Stomach (tissue), 9 donors: ENCODE results near the gene TBATA. TPM values are rescaled to one million over a fixed set of nuclear protein-coding genes. Genes with fewer than 3 reads are reported as not detected.
"Not testable (repeated sequence)": the region's sequence is repeated elsewhere in the genome, so short reads cannot be mapped to it uniquely, and the experiment has no call there.

Experiments used
- DNase-seq, 2 donors: peaks; one replicate each; pipeline versions ENCODE4 v3.0.0 to v3.0.0-alpha.2; 2013 to 2019
- H3K27ac ChIP-seq, 5 donors: fragments of 200-600 bp in 4 of 5; sonication (generic) in 4 of 5; one replicate each; pipeline ENCODE4 v1.5.1; 2013 to 2019; ENCODE audit warnings: mild to moderate bottlenecking in 1 of 5, moderate library complexity in 1 of 5
- H3K27me3 ChIP-seq, 3 donors: fragments of 200-600 bp; sonication (generic); one replicate each; pipeline ENCODE4 v1.5.1; 2017 to 2019; ENCODE audit warnings: mixed run types in 1 of 3
- H3K36me3 ChIP-seq, 4 donors: fragments of 200-600 bp; sonication (generic); 1 replicate in 3 of 4; 2 replicates in 1 of 4; pipeline ENCODE4 v1.5.1; 2016 to 2019
- H3K4me1 ChIP-seq, 4 donors: fragments of 200-600 bp; sonication (generic); one replicate each; pipeline ENCODE4 v1.5.1; 2016 to 2019
- H3K4me3 ChIP-seq, 4 donors: fragments of 200-600 bp; sonication (generic) in 3 of 4; one replicate each; pipeline ENCODE4 v1.5.1; 2016 to 2019; ENCODE audit warnings: mild to moderate bottlenecking in 1 of 4
- H3K9me3 ChIP-seq, 4 donors: fragments of 200-600 bp; sonication (generic); one replicate each; pipeline ENCODE4 v1.5.1; 2016 to 2019
- EP300 ChIP-seq: sonication (generic); formaldehyde crosslinking; IDR thresholded peaks from one replicate; pipeline ENCODE4 v1.6.1; 2017; ENCODE audit warnings: antibody characterized with exemption
- POLR2A ChIP-seq, 4 donors: fragments of 450-650 bp; IDR thresholded peaks; one replicate each; pipeline ENCODE4 v1.6.1; 2016; ENCODE audit warnings: antibody characterized with exemption in 4 of 4, control low read depth in 2 of 4, mild to moderate bottlenecking in 1 of 4, moderate library complexity in 1 of 4
- POLR2AphosphoS5 ChIP-seq, 3 donors: sonication (generic); formaldehyde crosslinking; IDR thresholded peaks; one replicate each; pipeline ENCODE4 v1.6.1; 2016; ENCODE audit warnings: antibody characterized with exemption in 3 of 3
- WGBS, 5 donors: extraction: QIAGEN DNeasy Blood & Tissue Kit in 3 of 5; methylation state at CpG; one replicate each; pipeline versions ENCODE4 v1.1.5 to v1.1.7; 2013 to 2018; 5-methylcytosine and 5-hydroxymethylcytosine counted together
- intact Hi-C: fragments of 100-400 bp; cut with DNase I; formaldehyde crosslinking; loops from one replicate; pipeline ENCODE4 v1.15.1; 2023; ENCODE audit warnings: low total_unique reads
- polyA plus RNA-seq, 3 donors: library from polyadenylated mRNA; stranded (reverse); fragments of 200-250 nt; gene quantifications; one replicate each; pipeline ENCODE4 v1.2.3, GENCODE V29; 2013
- total RNA-seq, 5 donors: library from RNA; depleted of rRNA; stranded (reverse); fragments of >200 nt; gene quantifications; one replicate each; pipeline versions ENCODE4 v1.1.0 to v1.2.3, GENCODE V29; 2014 to 2016
- TF ChIP-seq, protein P1 (sequence below), 7 experiments: fragments of 450-650 bp in 4 of 7; fragments of 200-600 bp in 3 of 7; sonication (generic) in 3 of 7; IDR thresholded peaks; one replicate each; pipeline ENCODE4 v1.5.1; 2016 to 2019; ENCODE audit warnings: antibody characterized with exemption in 7 of 7, control low read depth in 2 of 7, mild to moderate bottlenecking in 1 of 7
- donor health status: healthy with polysubstance abuse.
- donor health status: Bipolar disorder and iron deficiency.
- donor health status: healthy.

The TBATA gene
- total and polyA plus RNA-seq, 8 donors, result not detected

DNA sequence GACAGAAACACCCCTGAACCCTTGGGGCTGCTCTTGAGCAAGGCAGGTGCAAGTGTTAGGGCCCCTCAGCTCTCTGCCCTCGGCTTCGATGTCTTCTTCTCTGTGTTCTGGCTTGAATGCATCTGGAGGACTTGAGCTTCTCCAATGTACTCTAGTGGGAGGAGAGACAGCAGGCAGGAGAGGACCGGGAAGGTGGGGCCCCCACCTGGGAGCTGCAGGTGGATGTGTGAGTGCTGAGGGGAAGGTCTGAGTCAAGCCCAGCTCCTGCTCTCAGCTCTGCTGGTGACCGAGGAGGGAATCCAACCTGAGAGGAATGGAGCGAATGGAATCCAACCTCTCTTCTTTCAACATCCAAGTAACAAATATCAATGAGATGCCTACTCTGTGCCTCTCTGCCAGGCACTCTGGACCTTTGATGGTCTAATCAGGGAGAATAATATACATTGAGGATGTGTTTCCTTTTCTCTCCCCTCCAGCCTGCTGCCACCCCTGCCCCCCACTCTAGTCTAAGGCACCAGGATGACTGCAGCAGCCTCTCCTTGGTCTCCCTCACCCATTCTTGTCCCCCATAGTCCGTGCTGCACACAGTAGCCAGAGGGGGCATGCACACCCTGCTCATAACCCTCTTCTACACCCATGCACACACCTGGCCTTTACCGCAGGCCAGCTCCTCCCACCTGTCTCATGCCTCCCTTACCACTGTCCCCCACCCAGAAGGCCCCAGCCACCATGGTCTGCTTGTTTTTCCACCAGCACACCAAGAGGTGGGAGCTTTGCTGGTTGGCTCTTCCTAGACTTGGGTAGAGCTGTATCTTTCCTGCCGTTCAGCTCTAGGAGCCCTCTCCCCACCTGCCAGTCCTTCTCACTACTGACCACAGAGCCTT, 13.6 kb downstream of the TBATA start:
- TF ChIP-seq POLR2A (IDR thresholded peaks at IDR 0.05), result no peak
- no peak for TF ChIP-seq POLR2AphosphoS5 (IDR thresholded peaks at IDR 0.05)
- TF ChIP-seq EP300, result no peak
- TF ChIP-seq, protein P1, sequence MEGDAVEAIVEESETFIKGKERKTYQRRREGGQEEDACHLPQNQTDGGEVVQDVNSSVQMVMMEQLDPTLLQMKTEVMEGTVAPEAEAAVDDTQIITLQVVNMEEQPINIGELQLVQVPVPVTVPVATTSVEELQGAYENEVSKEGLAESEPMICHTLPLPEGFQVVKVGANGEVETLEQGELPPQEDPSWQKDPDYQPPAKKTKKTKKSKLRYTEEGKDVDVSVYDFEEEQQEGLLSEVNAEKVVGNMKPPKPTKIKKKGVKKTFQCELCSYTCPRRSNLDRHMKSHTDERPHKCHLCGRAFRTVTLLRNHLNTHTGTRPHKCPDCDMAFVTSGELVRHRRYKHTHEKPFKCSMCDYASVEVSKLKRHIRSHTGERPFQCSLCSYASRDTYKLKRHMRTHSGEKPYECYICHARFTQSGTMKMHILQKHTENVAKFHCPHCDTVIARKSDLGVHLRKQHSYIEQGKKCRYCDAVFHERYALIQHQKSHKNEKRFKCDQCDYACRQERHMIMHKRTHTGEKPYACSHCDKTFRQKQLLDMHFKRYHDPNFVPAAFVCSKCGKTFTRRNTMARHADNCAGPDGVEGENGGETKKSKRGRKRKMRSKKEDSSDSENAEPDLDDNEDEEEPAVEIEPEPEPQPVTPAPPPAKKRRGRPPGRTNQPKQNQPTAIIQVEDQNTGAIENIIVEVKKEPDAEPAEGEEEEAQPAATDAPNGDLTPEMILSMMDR (IDR thresholded peaks at IDR 0.05), result no peak
- 83 to 88% (median 87%) methylated on average over 8 of the region's 8 CpGs for WGBS, 5 donors
- no peaks in the 10 kb centered on the region for H3K27me3 ChIP-seq
- peaks cover 0 to 6% (median 0%) of the 10 kb centered on the region in 4 donors for H3K4me1 ChIP-seq
- peak in 1 of 2 donors; percentile 14 for DNase-seq
- no peak overlapping the region for H3K4me3 ChIP-seq
- intact Hi-C loops, result no loop called here
- peaks cover 0 to under 1% (median 0%) of the 10 kb centered on the region in 4 donors for H3K9me3 ChIP-seq
- H3K36me3 ChIP-seq, result no peaks in the 10 kb centered on the region
- H3K27ac ChIP-seq, result no peak overlapping the region

DNA sequence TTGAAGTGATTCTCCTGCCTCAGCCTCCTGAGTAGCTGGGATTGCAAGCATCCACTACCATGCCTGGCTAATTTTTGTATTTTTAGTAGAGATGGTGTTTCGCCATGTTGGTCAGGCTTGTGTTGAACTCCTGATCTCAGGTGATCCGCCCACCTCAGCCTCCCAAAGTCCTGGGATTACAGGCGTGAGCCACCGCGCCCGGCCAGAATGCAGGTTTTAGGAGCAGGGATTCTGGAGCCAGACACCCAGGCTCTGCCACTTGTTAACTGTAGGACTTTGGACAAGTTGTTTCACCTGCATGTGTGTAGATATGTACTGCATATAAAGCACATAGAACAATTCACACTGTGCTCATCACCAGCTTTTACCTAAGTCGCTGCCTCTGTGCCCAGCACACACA, 14.7 kb downstream of the TBATA start:
- DNase-seq, result not testable (repeated sequence)

DNA sequence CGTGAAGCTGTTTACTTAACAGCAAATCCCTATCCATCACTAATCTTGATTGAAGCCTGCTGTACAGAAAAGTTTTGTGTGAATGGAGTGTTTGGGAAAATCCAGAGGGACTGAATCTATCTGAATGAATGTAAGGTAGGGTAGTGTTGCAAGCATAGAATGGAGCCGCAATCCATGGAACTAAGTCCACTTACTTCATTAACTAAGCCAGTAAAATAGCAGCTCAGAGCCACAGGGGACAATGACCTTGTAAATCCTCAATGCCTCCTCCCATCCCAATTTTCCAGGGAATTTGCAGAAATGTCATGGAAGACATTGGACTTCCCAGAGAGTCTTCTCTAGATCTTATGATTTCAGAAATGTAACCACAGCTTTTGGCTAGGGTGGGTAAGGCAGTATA, 15.2 kb downstream of the TBATA start:
- DNase-seq, result no peak
- intact Hi-C loops, result no loop called here
- Histone ChIP-seq H3K27ac (no peak overlapping the region), H3K4me1 (peaks cover 0 to 1% (median 0%) of the 10 kb centered on the region in 4 donors), H3K36me3 (no peaks in the 10 kb centered on the region), H3K4me3 (no peak overlapping the region), H3K27me3 (no peaks in the 10 kb centered on the region), H3K9me3 (peaks cover 0 to 9% (median 4%) of the 10 kb centered on the region in 4 donors)
- 63 to 79% (median 67%) methylated on average over 2 of the region's 2 CpGs for WGBS, 5 donors
- TF ChIP-seq EP300 (no peak), POLR2A (IDR thresholded peaks at IDR 0.05) (no peak), POLR2AphosphoS5 (IDR thresholded peaks at IDR 0.05) (no peak)
- TF ChIP-seq, protein P1 (IDR thresholded peaks at IDR 0.05), result no peak

More for the DNA sequence above, 14.7 kb downstream of the TBATA start:
- H3K4me3 ChIP-seq, H3K27ac ChIP-seq, intact Hi-C loops, H3K27me3 ChIP-seq, H3K4me1 ChIP-seq, H3K36me3 ChIP-seq, H3K9me3 ChIP-seq: not testable (repeated sequence)
- 91 to 97% (median 94%) methylated on average over 7 of the region's 7 CpGs for WGBS, 5 donors

DNA sequence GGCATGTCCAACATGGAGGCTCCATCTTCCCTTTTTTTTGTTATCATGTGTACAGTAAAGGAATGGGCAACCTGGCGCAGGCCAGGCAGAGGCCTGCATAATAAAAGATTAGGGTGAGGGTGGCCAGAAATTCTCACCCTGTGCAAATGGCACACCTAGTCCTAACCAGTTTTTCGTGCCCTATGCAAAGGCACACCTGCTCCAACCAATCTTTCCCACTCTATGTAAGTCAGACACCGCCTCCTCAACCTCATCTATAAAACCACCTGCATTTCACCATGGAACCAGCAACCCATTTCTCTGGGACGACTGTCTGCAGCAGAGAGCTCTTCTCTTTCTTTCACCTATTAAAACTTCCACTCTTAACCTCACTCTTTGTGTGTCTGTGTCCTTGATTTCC, 16.1 kb downstream of the TBATA start:
- Histone ChIP-seq H3K4me3 (no peak overlapping the region), H3K36me3 (no peaks in the 10 kb centered on the region), H3K4me1 (no peaks in the 10 kb centered on the region), H3K27me3 (no peaks in the 10 kb centered on the region), H3K9me3 (peaks cover 0 to 9% (median 4%) of the 10 kb centered on the region in 4 donors), H3K27ac (no peak overlapping the region)
- peak in 1 of 2 donors; percentile 9 for DNase-seq
- intact Hi-C loops, result no loop called here
- TF ChIP-seq POLR2AphosphoS5 (IDR thresholded peaks at IDR 0.05) (no peak), EP300 (no peak), POLR2A (IDR thresholded peaks at IDR 0.05) (no peak)
- TF ChIP-seq, protein P1 (IDR thresholded peaks at IDR 0.05), result no peak
- WGBS, 5 donors, result 59 to 84% (median 75%) methylated on average over 4 of the region's 4 CpGs

DNA sequence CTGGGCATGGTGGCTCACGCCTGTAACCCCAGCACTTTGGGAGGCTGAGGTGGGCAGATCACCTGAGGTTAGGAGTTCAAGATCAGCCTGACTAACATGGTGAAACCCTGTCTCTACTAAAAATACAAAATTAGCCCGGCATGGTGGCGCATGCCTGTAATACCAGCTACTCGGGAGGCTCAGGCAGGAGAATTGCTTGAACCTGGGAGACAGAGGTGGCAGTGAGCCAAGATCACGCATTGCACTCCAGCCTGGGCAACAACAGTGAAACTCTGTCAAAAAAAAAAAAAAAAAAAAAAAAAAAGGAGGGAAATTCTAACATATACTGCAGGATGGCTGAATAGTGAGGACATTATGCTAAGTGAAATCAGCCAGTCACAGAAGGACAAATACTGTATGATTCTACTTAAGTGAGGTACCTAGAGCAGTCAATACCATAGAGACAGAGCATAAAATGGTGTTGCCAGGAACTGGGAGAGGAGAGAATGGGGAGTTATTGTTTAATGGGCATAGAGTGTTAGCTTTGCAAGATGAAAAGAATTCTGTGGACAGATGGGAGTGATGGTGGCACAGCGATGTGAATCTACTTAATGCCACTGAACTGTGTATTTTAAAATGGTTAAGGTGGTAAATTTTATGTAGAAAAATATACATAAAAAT, 17.0 kb downstream of the TBATA start:
- H3K9me3 ChIP-seq, H3K36me3 ChIP-seq, intact Hi-C loops, H3K27me3 ChIP-seq, H3K4me3 ChIP-seq, H3K4me1 ChIP-seq, H3K27ac ChIP-seq: not testable (repeated sequence)
- WGBS, 5 donors, result 74 to 82% (median 78%) methylated on average over 6 of the region's 6 CpGs
- DNase-seq, result peak; percentile 20 to 32
